HEK293T (cell line): ENCODE data around the gene PDK4.

Experiments used
- ELF4 ChIP-seq: fragments of 450-650 bp; IDR thresholded peaks from 2 replicates; pipeline ENCODE4 v1.6.1; 2017; ENCODE audit warnings: antibody characterized with exemption
- LEF1 ChIP-seq: fragments of 450-650 bp; IDR thresholded peaks from 2 replicates; pipeline ENCODE4 v1.6.1; 2017; ENCODE audit warnings: mild to moderate bottlenecking, borderline replicate concordance
- NFRKB ChIP-seq: fragments of 450-650 bp; IDR thresholded peaks from 2 replicates; pipeline ENCODE4 v1.6.1; 2016; ENCODE audit warnings: mild to moderate bottlenecking, moderate library complexity
- SUZ12 ChIP-seq: fragments of 450-650 bp; IDR thresholded peaks from 2 replicates; pipeline ENCODE4 v1.6.1; 2016; ENCODE audit warnings: mild to moderate bottlenecking

DNA sequence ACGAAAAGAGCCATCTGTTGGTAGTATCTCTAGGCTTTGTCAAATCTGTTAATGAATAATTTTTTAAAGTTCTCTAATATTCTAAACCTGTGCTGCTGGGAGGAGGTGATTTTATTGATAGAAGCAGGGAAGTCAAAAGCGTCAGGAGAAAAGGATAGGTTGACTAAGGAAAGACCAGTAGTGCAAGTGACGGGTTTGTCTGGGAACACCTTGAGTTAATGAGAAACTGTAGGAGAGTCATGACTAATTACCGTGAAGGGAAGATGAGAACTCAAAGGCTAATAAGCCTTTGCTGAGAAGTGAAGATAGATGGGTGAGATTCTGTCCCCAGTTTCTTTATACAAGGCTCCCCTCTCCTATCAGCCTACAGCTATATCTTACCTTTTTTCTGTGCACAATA lies 5.0 kb upstream of the PDK4 start:
- no peak for TF ChIP-seq NFRKB
- no peak for TF ChIP-seq ELF4
- TF ChIP-seq SUZ12: no peak
- no peak for TF ChIP-seq LEF1
